Liver (tissue), 3 donors: Measurements from ENCODE around the gene HS3ST2.

Source experiments
- CTCF ChIP-seq: fragments of 150-350 bp; IDR thresholded peaks from 2 replicates; pipeline ENCODE4 v1.5.1; 2017; ENCODE audit warnings: improper control_type of control experiment, low read depth, low read length; ENCODE audit not compliant: missing input control
- GABPA ChIP-seq, 2 donors: IDR thresholded peaks in 1 of 2; conservative IDR thresholded peaks in 1 of 2; 2 replicates each; pipeline ENCODE4 v1.6.1; 2016; ENCODE audit warnings: antibody characterized with exemption in 2 of 2, mild to moderate bottlenecking in 1 of 2, moderate library complexity in 1 of 2
- JUND ChIP-seq, 2 donors: IDR thresholded peaks; 2 replicates each; pipeline ENCODE4 v1.6.1; 2016; ENCODE audit warnings: antibody characterized with exemption in 2 of 2
- RXRA ChIP-seq, 2 donors: IDR thresholded peaks; 2 replicates each; pipeline ENCODE4 v1.6.1; 2017 to 2018; ENCODE audit warnings: antibody characterized with exemption in 2 of 2, mild to moderate bottlenecking in 1 of 2
- TAF1 ChIP-seq: conservative IDR thresholded peaks from 2 replicates; pipeline ENCODE4 v1.6.1; 2016; ENCODE audit warnings: antibody characterized with exemption, mild to moderate bottlenecking
- donor health status: healthy.
- donor health status: healthy.

GRCh38 chr16:22897184-22897583 is 83.2 kb downstream of the HS3ST2 start:
- TF ChIP-seq CTCF (no peak), TAF1 (no peak), JUND (IDR thresholded peaks at IDR 0.05) (no peak), RXRA (IDR thresholded peaks at IDR 0.05) (no peak), GABPA (IDR thresholded peaks at IDR 0.05 in 1 of 2, conservative IDR thresholded peaks at IDR 0.05 in 1 of 2) (no peak)
